Frontal cortex (tissue), 4 donors: ENCODE results near the gene TIMM13. TPM values are rescaled to one million over a fixed set of nuclear protein-coding genes. Genes with fewer than 3 reads are reported as not detected.
A peak's percentile ranks its signal among the peaks of the same experiment; 100 is the strongest.

ENCODE experiments used
- DNase-seq, 2 donors: peaks; one replicate each; pipeline ENCODE4 v3.0.0; 2012; ENCODE audit warnings: low spot score in 2 of 2
- FAIRE-seq: peaks from 2 replicates; lab custom pipeline; 2012; peaks lifted over from hg19 to GRCh38; lab: Jason Lieb, UNC
- total RNA-seq: library from RNA; depleted of rRNA; stranded (reverse); fragments of >200 nt; gene quantifications from one replicate; pipeline ENCODE4 v1.2.3, GENCODE V29; 2014
- donor health status: control.
- donor health status: control.
- donor health status: control.

The TIMM13 gene
- total RNA-seq, 1 donor from 2014 or later = 18.3 TPM

- DNase-seq (peak in 1 of 2 donors; percentile 66), FAIRE-seq (no peak)
Observed at GRCh38 chr19:2455851-2456570, 28.6 kb upstream of the TIMM13 start.

GRCh38 chr19:2454962-2455850, 27.8 kb upstream of the TIMM13 start:
- FAIRE-seq = no peak

DNA sequence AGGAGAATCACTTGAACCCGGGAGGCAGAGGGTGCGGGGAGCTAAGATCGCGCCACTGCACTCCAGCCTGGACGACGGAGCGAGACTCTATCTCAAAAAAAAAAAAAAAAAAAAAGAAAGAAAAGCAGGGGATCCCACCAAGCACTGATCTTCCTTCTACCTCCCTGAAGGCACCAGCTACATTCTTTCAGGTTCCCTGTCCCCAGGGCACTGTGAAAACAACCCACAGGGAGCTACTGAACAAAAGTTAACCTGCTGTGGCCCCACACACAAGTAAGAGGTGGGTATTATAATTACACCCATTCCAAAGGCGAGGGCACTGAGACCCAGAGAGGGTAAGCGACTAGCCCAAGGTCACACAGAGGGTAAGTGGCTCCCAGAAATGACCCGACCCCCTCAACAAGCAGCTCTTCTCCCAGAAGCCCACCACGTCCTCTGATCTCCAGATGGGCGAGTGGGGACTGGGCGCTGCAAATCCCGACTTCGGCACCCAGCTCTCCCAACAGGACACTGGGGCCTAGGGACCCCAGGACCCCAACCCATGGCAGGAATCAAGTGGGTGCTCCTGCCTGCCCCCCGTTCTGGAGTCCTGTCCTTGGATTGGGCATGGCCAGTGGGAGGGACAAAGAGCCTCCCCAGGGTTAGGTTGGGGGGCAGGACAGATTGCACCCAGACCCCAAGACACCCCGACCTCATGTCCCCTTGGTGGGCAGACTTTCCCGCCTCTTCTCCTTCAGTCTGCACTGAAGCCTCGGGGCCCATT, 27.0 kb upstream of the TIMM13 start:
- DNase-seq (no peak), FAIRE-seq (no peak)

More at GRCh38 chr19:2454962-2455850, 27.8 kb upstream of the TIMM13 start:
- DNase-seq = no peak

DNA sequence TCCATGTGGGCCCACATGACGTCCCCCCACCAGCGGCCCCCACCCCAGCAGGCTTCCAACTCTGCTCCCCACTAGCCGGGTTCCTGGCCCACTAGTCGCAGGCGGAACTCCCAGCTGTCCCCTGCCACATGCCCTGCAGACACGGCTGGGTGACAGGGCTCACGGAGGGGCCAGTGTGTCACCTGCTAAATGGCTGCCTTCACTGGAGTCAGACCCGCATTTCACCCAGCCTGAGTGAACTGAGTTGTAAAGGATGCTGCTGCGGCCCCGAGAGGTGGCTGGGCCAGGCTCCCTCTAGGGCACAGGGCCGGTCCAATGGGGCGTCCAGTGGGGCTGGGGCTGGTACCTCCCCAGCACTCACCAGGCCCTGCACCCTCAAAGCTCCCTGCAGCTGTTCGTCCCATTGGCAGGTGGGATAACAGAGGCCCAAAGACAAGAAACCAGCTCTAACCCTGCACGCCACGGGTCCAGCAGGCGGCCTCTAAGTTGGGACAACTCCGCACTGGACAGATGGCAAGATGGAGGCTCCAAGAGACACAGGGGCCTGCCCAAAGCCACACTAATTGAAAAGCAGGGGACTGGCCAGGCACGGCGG, 26.1 kb upstream of the TIMM13 start:
- FAIRE-seq (no peak), DNase-seq (no peak)

- DNase-seq (no peak), FAIRE-seq (no peak)
Observed at GRCh38 chr19:2451741-2452140, 24.4 kb upstream of the TIMM13 start.

GRCh38 chr19:2451138-2451537, 23.8 kb upstream of the TIMM13 start:
- DNase-seq (no peak), FAIRE-seq (no peak)

- no peak for DNase-seq
- no peak for FAIRE-seq
Observed at GRCh38 chr19:2449019-2449418, 21.6 kb upstream of the TIMM13 start.

DNA sequence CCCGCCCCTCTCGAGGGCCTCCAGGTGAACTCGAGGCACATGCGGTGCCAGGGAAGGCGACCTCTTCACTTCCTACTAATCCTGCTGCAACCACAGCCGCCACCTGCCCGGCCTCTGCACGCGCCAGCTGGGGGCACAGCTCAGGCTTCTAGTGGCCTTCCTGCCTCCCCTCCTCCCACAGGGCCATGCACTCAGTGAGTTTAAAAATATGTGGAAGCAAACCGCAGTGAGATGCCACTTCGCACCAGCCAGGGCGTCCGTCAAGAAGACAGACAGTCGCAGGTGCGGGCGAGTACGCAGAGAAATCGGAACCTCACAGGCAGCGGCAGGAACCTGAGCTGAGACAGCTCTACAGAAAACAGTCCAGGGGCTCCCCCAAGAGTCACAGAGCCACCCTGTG, 19.0 kb upstream of the TIMM13 start:
- no peak for DNase-seq
- FAIRE-seq = no peak

GRCh38 chr19:2444251-2445002, 17.0 kb upstream of the TIMM13 start:
- FAIRE-seq = no peak
- DNase-seq = no peak

- DNase-seq (no peak), FAIRE-seq (no peak)
Observed at GRCh38 chr19:2443785-2444182, 16.4 kb upstream of the TIMM13 start.

GRCh38 chr19:2443116-2443784, 15.9 kb upstream of the TIMM13 start:
- DNase-seq (no peak), FAIRE-seq (no peak)

DNA sequence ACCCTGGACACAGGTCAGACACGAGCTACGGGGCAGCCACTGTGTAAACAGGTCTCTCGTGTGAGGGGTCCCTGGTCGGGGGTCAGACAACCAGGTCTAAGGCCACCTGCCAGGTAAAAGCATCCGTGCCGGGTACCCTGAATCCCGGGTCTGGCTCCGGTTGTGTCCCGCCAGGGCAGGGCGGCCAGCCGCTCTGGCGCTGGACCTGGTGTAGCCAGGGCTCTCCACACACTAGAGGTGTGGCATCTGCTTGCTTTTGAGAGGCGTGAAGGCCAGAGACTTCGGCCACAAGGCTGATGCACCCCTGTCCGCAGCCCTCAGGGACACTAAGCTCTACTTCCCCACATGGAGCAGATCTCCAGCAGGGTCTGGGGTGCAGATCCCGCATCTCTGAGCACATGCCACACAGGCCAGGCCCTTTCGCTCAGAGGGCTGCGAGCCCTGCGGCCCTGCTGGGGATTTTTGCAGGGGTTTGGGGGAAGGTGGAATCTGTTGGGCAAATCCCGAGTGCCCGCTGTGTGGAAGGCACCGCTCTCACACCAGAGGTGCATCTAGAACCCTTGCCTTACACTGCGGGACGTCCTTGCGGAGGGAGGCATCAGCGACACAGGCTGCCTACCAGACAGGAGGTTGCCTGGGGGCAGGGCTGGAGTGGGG, 13.8 kb upstream of the TIMM13 start:
- no peak for FAIRE-seq
- no peak for DNase-seq

DNA sequence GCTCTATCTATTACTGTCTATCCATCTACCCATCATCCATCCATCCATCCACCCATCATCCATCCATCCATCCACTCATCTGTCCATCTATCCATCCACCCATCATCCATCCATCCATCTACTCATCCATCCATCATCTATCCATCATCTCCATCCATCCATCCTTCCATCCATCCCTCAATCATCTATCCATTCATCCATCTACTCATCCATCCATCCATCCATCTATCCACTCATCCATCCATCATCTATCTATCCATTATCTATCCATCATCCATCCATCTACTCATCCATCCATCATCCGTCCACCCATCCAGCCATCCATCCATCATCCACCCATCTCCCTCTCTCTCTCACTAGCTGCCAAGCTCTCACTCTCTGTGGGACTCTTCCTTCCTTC, 13.1 kb upstream of the TIMM13 start:
- FAIRE-seq = no peak
- DNase-seq = no peak

DNA sequence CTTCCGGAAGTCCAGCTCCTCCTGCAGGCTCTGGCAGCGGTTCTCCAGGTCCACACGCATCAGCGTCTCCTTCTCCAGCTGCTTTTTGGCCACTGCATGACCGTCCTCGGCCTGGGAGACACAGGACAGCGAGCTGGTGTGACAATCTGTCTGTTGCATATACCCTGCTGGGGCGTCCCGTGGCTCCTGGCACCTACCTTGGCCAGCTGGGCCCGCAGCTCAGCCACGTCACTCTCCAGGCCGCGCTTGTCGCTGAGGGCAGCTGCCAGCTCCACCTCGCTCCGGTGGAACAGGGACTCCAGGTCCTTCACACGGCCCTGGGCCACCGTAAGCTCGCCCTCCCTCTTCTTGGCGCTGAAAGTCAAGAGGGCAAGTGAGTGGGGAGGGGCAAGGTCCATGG, 10.8 kb upstream of the TIMM13 start:
- no peak for FAIRE-seq
- DNase-seq = no peak

- DNase-seq (no peak), FAIRE-seq (no peak)
Observed at GRCh38 chr19:2436926-2437325, 9.5 kb upstream of the TIMM13 start.

- FAIRE-seq (no peak), DNase-seq (no peak)
Observed at GRCh38 chr19:2436384-2436783, 9.0 kb upstream of the TIMM13 start.

DNA sequence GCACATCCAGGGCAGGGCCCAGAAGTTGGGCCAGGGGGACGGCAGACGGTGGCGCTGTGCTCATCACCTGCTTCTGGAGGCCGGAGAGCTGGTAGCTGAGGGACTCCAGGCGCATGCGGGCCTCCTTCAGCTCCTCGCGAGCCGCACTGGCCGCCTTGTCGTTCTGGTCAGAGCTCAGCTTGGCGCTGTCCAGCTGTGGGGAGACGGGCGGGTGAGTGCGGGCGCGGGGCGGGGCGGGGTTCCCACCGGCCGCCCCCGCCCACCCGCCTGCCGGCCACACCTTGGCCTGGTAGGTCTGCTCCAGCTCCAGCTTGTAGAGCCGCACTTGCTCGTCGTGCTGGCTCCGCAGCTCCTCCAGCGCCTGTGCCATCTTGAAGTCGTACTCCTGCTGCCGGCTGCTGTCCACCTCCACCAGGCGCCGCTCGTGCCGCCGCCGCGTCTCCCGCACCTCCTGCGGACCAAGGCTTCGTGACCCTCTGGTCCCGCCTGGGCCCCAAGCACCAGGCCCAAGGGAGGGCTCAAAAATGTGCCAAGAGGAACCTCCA, 7.4 kb upstream of the TIMM13 start:
- DNase-seq (no peak), FAIRE-seq (no peak)

- no peak for FAIRE-seq
- DNase-seq = no peak
Observed at GRCh38 chr19:2434267-2434666, 6.9 kb upstream of the TIMM13 start.
